Renal cortical epithelial cell (primary cell): ENCODE data around the gene LGALS7B. TPM values are rescaled to one million over a fixed set of nuclear protein-coding genes. Genes with fewer than 3 reads are reported as not detected.
A peak's percentile ranks its signal among the peaks of the same experiment; 100 is the strongest.
"Not testable (repeated sequence)": the region's sequence is repeated elsewhere in the genome, so short reads cannot be mapped to it uniquely, and the experiment has no call there.

Source experiments
- DNase-seq: peaks from one replicate; pipeline ENCODE4 v3.0.0-alpha.2; 2011; ENCODE audit warnings: low read depth
- total RNA-seq: library from RNA; depleted of rRNA; stranded (reverse); fragments of >200 nt; gene quantifications from 2 replicates; pipeline ENCODE4 v1.2.3, GENCODE V29; 2014

LGALS7B gene
- total RNA-seq, 1 donor from 2014 or later = not detected

DNA sequence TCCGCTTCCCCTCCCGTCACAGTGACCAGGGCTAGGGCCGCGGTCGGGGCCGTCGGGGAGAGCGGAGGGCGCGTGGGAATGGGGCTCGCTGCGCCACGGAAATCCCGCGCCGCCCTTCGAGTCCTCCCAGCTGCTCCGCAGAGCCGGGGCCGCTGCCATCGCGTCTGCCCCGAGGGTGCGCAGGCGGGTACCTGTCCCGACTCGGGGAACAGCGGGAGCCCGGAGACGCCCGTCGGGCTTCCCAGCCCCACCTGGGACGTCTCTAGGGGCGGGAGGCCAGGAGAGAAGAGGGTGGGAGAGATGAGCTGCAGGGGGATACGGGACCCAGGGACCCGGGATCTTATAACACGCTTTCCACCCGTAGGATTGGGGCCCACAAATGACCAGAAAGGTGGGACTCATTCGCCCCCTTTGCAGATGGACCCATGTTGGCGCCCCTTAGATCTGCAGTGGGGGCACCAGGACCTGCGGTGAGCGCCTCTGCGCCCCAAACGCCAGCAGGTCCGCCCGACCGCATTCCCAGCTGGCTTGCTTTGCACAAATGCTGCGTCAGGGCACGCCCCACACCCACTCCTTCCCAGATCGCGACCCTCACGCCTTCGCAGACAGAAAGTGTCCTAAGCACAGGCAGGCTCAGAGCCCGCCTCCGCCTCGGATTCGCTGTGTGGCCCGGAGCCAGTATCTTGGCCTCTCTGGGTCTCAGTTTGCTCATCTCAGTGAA is 18.6 kb upstream of the LGALS7B start:
- DNase-seq = not testable (repeated sequence)

DNA sequence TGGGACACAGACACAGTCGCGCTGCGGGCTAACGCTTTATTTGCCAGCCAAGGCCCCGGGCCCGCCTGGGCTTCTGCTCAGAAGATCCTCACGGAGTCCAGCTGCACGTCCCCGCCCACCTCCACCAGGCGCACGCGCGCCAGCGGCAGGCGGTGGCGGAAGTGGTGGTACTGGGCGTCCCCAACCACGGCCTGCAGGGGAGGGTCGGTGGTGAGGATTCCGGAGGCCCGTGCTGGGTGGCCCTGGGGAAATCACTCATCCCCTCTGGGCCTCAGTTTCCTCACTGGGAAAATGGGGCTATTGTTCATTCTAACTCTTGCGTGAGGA is 18.1 kb upstream of the LGALS7B start:
- DNase-seq = not testable (repeated sequence)

DNA sequence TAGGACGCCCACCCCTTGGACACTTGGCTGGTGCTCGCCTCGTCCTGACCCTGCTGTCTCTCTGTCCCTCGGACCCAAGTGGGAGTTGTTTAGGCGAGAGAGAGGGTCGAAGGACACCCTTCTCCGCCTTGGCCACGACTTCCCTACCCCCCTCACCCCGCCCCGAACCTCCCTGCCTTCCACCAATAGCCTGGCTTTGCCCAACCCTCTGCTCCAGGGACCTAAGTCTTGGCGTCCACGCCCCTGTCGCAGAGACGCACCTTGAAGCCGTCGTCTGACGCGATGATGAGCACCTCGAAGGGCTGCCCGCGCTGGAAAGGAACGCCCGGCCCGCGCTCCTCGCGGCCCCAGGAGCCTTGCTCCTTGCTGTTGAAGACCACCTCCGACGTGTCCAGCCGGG is 17.4 kb upstream of the LGALS7B start:
- not testable (repeated sequence) for DNase-seq

DNA sequence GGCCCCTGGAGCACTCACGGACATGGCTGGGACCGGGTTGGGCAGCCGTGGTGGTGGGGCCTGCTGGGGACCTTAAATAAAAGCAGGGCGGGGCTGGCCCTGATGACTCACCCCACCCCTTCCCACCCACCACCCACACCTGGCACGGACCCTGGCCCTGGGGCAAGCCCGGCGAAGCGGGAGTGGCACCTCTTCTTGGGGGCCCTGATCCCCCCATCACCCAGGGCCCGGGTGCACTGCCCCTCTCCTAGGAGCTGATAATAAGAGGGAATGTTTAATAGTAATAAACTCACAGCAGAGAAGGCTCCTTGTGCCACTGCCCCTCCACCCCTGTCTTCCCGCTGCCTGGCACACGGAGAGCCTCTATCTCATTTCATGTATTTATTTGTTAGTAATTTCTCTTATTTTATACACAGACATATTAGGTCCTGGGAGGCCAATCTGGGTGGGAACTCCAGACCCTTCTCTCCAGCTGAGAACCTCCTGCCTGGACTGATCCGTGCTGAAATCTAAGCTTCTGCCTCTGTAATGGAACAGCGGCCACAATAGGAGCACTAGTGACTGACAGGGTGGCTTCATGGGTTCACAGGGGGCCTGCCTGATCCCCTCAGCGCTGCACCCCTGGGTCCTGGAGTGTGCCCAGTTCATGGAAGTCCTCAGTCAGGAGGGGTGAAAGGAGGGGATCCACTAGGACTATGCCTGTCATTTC is 15.4 kb upstream of the LGALS7B start, which contains the start of gene LGALS7:
Gene LGALS7, minus strand, starts transcription at position 49 of the 709 bp plus-strand sequence. Its CDS starts 25 bp downstream, at position 24.
- no peak for DNase-seq

DNA sequence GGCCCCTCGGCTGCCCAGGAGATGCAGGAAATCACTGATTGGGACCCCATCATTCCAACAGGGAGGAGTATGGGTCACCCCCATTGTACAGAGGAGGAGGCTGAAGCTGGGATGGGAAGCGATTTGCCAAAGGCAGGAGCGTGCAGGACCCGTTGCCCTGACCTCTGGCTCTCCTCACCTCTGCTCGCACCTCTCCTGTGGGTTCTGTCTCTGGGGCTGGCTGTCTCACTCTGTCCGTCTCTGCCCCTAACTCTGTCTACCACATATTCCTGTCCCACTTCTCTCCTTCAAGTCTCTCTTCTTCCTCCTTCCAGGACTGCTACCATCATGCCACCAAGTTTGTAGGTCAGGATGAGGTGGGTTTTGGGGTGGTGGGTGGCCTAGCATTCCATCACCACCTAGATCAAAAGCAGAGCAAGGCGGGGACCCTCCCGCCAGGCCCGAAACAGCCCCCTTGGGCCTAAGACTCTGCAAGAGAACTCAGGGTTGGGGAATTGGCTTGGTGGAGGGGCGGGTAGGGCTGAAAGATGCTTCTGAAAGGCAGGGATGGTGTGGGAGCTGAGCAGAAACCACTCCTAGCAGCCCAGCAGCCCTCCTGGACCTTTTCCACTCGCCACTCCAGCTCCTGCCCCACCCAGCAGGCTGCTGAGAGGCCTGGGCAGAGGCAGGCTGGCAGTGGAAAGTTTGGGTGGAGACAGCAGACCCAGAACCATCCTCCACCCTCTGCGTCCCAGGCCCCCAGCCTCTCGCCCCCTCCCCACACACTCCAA is 14.6 kb upstream of the LGALS7B start:
- DNase-seq = no peak

DNA sequence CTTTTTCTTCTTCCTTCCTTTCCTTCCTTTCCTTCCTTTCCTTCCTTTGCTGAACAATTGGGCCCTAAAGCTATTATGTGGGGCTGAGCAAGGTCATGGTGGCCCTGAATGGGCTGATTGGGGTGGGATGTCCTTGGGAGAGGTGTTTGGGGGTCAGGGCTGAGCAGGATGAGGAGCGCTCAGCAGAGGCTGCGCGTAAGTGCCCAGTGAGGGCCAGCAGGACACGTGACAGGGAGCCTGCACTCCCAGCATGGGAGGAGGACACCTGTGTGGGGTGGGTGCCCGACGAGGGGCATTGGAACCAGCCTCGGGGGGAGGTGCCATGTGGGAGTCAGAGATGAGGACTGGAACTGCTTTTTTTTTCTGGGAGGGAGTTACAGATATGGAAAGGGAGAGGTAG is 10.3 kb upstream of the LGALS7B start:
- no peak for DNase-seq

DNA sequence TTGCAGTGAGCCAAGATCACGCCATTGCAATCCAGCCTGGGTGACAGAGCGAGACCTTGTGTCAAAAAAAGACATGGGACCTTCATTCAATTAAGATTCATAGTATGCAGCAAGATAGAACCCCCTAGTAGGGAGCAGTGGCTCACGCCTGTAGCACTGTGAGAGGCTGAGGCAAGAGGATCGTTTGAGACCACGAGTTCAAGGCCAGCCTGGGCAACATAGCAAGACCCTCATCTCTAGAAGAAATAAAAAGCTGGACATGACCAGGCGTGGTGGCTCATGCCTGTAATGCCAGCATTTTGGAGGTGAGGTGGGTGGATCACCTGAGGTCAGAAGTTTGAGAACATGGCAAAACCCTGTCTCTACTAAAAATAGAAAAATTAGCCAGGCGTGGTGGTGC is 8.6 kb upstream of the LGALS7B start:
- DNase-seq = no peak

DNA sequence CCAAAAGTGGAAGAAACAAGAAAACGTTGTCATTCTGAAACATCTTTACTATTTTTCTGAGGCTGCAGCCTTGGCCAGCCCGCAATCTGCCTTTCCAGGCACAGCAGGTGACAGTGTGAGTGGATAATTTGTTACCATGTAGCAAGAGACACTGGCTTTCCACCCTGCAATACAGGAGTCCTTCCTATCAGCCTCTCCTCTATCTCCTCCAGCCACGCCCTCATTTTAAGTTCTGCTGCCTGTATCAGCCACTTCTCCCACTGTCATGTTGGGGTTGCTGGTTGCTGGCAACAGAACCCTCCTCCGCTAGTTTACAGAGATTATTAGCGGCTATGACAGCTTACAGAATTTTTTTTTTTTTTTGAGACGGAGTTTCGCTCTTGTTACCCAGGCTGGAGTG is 7.9 kb upstream of the LGALS7B start:
- DNase-seq = no peak

DNA sequence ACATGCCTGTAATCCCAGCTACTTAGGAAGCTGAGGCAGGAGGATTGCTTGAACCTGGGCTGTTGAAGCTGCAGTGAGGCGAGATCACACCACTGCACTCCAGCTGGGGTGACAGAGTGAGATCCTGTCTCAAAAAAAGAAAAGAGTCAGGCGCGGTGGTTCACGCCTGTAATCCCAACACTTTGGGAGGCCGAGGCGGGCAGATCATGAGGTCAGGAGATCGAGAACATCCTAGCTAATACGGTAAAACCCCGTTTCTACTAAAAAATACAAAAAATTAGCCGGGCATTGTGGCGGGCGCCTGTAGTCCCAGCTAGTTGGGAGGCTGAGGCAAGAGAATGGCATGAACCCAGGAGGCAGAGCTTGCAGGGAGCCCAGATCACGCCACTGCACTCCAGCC is 6.8 kb upstream of the LGALS7B start:
- DNase-seq = not testable (repeated sequence)

DNA sequence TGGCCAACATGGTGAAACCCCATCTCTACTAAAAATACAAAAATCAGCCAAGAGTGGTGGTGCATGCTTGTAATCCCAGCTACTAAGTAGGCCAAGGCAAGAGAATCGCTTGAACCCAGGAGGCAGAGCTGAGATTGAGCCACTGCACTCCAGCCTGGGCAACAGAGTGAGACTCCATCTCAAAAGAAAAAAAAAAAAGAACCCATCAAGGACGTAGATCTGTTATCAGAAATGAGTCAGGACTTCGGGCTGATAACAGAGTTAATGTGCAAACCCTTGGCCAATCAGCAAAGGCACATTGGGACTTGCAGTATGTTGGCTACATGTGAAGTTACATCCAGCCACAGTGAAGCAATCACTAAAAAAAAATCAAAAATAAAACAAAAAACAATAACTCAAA is 4.8 kb upstream of the LGALS7B start:
- DNase-seq = no peak

DNA sequence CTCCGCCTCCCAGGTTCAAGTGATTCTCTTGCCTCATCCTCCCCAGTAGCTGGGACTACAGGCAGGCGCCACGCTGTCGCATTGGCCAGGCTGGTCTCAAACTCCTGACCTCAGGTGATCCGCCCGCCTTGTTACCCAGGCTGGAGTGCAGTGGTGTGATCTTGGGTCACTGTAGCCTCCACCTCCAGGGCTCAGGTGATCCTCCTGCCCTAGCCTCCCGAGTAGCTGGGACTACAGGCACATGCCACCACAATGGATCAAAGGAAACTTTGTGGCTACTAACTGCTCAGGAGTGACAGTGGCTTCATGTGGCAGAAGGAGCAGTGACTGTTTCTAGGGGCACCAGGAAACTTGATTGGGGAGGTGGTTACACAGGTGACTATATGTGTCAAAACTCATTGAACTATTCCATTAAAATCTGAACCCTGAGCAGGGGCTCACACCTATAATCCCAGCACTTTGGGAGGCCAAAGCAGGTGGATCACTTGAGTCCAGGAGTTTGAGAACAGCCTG is 3.8 kb upstream of the LGALS7B start:
- no peak for DNase-seq

DNA sequence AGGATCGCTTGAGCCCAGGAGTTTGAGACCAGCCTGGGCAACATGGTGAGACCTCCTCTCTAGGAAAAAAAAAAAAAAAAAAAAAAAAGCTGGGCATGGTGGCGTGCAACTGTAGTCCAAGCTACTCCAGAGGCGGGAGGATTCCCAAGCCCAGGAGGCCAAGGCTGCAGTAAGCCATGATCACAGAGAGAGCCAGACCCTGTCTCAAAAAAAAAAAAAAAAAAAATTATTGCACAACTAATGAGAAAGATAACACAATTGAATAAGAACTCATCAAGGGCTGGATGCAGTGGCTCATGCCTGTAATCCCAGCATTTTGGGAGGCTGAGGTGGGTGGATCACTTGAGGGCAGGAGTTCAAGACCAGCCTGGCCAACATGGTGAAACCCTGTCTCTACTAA is 2.9 kb upstream of the LGALS7B start:
- not testable (repeated sequence) for DNase-seq

DNA sequence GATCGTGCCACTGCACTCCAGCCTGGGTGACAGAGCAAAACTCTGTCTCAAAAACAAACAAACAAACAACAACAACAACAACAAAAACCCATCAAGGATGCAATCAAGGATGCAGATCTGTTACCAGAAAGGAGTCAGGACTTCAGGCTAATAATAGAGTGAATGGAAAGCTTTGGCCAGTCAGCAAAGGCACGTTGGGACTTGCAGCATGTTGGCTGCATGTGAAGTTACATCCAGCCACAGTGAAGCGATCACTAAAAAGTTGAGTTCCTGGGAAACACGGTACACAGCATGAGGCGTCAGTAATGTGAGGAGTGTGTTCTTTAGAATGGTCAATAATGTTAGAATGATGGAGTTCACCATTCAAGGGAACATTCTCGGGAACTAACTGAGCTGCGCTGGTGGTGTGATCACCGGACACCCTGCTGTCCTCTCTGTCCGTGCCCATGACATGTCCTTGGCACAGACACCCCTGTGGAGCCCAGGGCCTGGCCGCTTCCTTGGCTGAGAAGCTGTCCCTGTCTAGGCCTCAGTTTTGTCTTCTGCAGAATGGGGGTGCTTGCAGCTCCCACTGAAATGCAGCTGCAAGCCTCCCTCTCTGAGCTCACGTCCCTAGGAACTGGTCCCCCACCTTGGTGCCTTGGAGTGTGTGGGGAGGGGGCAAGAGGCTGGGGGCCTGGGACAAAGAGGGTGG is 2.3 kb upstream of the LGALS7B start:
- DNase-seq = no peak

DNA sequence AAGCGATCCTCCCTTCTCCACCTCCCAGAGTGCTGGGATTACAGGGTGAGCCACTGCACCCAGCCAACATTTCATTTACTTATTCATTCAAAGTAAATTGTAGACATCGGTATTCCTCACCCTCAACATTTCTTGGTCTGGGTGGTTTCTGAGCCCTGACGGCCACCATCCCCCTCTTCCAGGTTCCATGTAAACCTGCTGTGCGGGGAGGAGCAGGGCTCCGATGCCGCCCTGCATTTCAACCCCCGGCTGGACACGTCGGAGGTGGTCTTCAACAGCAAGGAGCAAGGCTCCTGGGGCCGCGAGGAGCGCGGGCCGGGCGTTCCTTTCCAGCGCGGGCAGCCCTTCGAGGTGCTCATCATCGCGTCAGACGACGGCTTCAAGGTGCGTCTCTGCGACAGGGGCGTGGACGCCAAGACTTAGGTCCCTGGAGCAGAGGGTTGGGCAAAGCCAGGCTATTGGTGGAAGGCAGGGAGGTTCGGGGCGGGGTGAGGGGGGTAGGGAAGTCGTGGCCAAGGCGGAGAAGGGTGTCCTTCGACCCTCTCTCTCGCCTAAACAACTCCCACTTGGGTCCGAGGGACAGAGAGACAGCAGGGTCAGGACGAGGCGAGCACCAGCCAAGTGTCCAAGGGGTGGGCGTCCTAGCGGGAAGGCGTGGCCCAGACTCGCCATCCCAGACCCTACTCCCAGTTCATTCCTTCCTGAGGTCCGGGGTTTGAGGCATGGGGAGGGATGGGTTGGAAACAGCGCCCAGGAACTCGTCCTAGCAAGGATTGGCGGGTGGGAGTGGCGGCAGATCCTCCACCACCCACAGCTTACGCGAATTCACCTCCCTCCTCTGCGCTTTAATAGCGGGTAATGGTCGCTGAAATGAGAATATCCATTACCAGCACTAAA is 1.8 kb downstream of the LGALS7B start:
- not testable (repeated sequence) for DNase-seq

DNA sequence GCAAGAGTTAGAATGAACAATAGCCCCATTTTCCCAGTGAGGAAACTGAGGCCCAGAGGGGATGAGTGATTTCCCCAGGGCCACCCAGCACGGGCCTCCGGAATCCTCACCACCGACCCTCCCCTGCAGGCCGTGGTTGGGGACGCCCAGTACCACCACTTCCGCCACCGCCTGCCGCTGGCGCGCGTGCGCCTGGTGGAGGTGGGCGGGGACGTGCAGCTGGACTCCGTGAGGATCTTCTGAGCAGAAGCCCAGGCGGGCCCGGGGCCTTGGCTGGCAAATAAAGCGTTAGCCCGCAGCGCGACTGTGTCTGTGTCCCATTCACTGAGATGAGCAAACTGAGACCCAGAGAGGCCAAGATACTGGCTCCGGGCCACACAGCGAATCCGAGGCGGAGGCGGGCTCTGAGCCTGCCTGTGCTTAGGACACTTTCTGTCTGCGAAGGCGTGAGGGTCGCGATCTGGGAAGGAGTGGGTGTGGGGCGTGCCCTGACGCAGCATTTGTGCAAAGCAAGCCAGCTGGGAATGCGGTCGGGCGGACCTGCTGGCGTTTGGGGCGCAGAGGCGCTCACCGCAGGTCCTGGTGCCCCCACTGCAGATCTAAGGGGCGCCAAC is 2.6 kb downstream of the LGALS7B start:
- not testable (repeated sequence) for DNase-seq

DNA sequence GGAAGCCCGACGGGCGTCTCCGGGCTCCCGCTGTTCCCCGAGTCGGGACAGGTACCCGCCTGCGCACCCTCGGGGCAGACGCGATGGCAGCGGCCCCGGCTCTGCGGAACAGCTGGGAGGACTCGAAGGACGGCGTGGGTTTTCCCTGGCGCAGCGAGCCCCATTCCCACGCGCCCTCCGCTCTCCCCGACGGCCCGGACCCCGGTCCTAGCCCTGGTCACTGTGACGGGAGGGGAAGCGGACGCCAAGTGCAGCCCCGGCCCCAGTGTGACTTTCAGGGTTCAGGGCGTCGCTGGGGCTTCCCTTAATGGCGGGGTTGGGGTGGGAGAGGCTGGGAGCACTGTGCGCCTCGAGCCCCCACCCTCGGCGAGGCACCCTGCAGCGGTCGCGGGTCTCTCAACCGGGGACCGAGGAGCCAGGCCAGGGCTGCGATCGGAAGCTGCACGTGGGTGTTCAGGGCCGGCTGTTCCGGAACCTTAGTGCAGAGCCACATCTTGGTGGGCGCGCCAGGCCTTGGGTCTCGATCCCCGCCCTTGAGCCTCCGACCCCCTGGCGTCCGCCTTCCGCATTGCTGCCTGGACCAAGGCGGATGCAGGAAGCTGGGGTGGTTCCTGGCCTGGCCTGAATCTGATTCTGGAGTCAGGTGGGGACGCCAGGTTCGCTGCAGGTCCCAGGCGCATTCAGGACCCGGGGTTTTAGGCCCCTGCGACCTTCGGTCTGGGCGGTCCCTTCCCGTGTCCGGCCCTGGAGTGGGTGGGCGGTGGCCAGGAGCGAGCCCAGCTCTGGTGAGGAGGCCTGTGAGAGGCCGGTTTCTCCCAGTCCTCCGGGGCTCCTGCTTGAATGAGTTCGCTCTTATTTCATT is 3.5 kb downstream of the LGALS7B start:
- DNase-seq = no peak

DNA sequence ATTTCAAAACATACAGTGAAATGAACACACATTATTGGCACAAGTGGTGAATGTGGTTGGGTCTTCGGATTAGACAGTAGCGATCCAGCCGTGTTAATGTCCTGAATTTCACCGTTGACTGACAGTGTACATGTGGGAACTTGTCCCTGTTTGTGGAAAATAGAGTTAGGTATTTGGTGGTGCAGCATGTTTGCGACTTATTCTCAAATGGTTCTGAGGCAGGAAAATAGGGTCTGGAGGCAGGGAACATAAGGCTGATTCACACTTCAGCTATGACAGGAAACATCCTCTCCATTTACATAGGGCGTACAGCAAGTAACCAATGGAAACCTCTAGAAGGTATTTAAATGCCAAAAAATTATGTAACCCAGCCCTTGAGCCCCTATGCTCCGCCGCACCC is 4.2 kb downstream of the LGALS7B start:
- DNase-seq = peak; percentile 45

DNA sequence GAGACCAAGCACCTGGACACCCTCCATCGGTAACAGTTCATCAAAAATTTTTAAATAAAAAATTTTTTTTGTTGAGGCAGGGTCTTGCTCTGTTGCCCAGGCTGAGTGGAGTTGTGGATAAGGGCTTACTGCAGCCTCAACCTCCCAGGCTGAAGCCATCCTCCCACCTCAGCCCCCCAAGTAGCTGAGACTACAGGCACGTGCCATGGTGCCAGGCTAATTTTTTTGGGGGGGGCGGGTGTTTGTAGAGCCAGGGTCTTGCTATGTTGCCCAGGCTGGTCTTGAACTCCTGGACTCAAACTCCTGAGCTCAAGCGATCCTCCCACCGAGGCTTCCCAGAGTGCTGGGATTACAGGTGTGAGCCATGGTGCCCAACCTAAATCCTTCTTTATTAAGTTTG is 4.7 kb downstream of the LGALS7B start:
- DNase-seq = no peak

DNA sequence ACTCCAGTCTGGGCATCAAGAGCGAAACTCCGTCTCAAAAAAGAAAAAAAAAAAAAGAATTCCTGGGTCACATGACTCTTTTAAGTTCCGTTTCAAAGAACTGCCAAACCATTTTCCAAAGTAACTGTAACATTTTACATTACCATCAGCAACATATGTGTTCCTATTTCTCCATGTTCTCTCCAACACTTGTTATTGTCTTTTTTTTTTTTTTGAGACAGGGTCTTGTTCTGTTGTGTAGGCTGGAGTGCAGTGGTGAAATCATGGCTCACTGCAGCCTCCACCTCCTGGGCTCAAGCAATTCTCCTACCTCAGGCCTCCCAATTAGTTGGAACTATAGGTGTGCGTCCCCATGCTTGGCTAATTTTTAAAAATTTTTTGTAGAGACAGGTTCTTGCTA is 6.5 kb downstream of the LGALS7B start:
- no peak for DNase-seq
